ENCODE measurements around the gene ATCAY. TPM values are rescaled to one million over a fixed set of nuclear protein-coding genes. Genes with fewer than 3 reads are reported as not detected.

ATCAY gene
- total RNA-seq, 2 donors from 2014 or later: 0.58 to 2.8 TPM

GRCh38 chr19:3970313-3970807 lies 89.9 kb downstream of the ATCAY start:
- Histone ChIP-seq H3K9ac (ENCODE audit: extremely low read depth, low read length, poor library complexity, severe bottlenecking) (peak overlapping the region; percentile 82), H3K27me3 (ENCODE audit: control insufficient read depth, insufficient read depth, low read length, poor library complexity, severe bottlenecking) (no peaks in the 10 kb centered on the region), H3K36me3 (ENCODE audit: control insufficient read depth, insufficient read depth, low read length) (peaks cover 38% of the 10 kb centered on the region), H3K4me1 (ENCODE audit: control insufficient read depth, insufficient read depth, low read length) (no peaks in the 10 kb centered on the region), H3K27ac (ENCODE audit: low read depth, low read length) (peak overlapping the region; percentile 83), H3K9me3 (ENCODE audit: control insufficient read depth, low read length) (no peaks in the 10 kb centered on the region), H3K4me3 (ENCODE audit: low read length) (peak overlapping the region; percentile 89)
- TF ChIP-seq CTCF (conservative IDR thresholded peaks at IDR 0.05): no peak
- Mint-ChIP-seq H3K27ac (peak overlapping the region; percentile 99), H3K36me3 (ENCODE audit: low read depth) (peaks cover 38% of the 10 kb centered on the region), H3K9me3 (no peaks in the 10 kb centered on the region), H3K27me3 (ENCODE audit: insufficient read depth) (no peaks in the 10 kb centered on the region), H3K4me3 (peak overlapping the region; percentile 84), H3K4me1 (peaks cover 27% of the 10 kb centered on the region)
- WGBS, 2 experiments (ENCODE audit: insufficient coverage in 1 of 2, insufficient read length in 1 of 2): 0 to 1% methylated on average over 15 to 21 of the region's 22 CpGs
- DNase-seq: peak; percentile 62

DNA sequence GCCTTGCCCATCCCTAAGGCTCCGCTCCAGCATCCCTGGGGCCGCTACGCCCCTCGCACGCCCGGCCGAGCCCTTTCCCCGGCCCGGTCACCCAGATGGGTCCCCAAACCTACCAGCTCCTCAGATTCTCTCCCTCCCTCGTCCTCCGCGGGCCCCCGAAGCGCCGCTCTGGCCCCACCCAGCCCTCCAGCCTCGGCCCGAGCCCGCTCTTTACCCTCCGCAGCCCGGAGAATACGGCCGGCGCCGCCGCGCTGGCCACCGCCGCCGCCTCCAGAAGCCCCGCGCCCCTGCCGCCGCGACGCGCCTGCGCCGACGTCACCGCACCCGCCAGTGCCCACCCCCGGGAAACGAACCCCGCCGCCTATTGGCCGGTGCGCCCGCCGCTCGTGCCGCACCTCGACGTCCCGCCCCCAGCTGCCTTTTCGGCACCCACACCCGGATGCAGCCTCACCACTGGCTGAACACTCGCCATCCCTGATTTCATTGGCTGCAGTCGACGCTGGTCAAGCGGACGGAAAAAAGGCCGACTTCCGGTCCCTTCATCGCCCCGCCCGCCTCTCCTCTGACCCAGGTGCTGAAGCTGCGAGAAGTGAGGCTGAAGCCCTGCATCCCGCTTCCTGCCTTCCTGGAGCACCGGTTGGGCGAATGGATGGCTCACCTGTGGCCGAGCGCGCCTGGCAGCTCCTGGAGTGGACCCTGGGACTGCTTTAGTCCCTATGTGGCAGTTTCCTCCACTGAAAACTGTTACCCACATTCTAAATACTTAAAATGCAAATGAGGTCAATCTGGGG lies 90.5 kb downstream of the ATCAY start, which contains the start of gene DAPK3:
Gene DAPK3, minus strand, starts transcription at position 292 of the 791 bp plus-strand sequence. CDS start 1,364 bp downstream, outside the sequence.
- H3K4me1 Mint-ChIP-seq: peaks cover 27% of the 10 kb centered on the region
- no peaks in the 10 kb centered on the region for H3K4me1 ChIP-seq (ENCODE audit: control insufficient read depth, insufficient read depth, low read length)
- H3K27me3 Mint-ChIP-seq (ENCODE audit: insufficient read depth): no peaks in the 10 kb centered on the region
- H3K36me3 Mint-ChIP-seq (ENCODE audit: low read depth): peaks cover 38% of the 10 kb centered on the region
- no peaks in the 10 kb centered on the region for H3K9me3 ChIP-seq (ENCODE audit: control insufficient read depth, low read length)
- H3K27ac Mint-ChIP-seq: peak within 1 kb of the TSS; percentile 99
- peak; percentile 99 for DNase-seq
- H3K9me3 Mint-ChIP-seq: no peaks in the 10 kb centered on the region
- no peaks in the 10 kb centered on the region for H3K27me3 ChIP-seq (ENCODE audit: control insufficient read depth, insufficient read depth, low read length, poor library complexity, severe bottlenecking)
- H3K4me3 Mint-ChIP-seq: peak within 1 kb of the TSS; percentile 84
- peaks cover 38% of the 10 kb centered on the region for H3K36me3 ChIP-seq (ENCODE audit: control insufficient read depth, insufficient read depth, low read length)
- no peak for TF ChIP-seq CTCF (conservative IDR thresholded peaks at IDR 0.05)
- H3K27ac ChIP-seq (ENCODE audit: low read depth, low read length): peak within 1 kb of the TSS; percentile 84
- H3K9ac ChIP-seq (ENCODE audit: extremely low read depth, low read length, poor library complexity, severe bottlenecking): peak within 1 kb of the TSS; percentile 82
- peak within 1 kb of the TSS; percentile 89 for H3K4me3 ChIP-seq (ENCODE audit: low read length)
- WGBS, 2 experiments (ENCODE audit: insufficient coverage in 1 of 2, insufficient read length in 1 of 2): 0 to 1% methylated on average over 34 to 73 of the region's 73 CpGs

- Histone ChIP-seq H3K27ac (ENCODE audit: low read depth, low read length) (no peak overlapping the region), H3K9me3 (ENCODE audit: control insufficient read depth, low read length) (no peaks in the 10 kb centered on the region), H3K27me3 (ENCODE audit: control insufficient read depth, insufficient read depth, low read length, poor library complexity, severe bottlenecking) (no peaks in the 10 kb centered on the region), H3K36me3 (ENCODE audit: control insufficient read depth, insufficient read depth, low read length) (peaks cover 55% of the 10 kb centered on the region), H3K4me3 (ENCODE audit: low read length) (no peak overlapping the region), H3K9ac (ENCODE audit: extremely low read depth, low read length, poor library complexity, severe bottlenecking) (no peak overlapping the region), H3K4me1 (ENCODE audit: control insufficient read depth, insufficient read depth, low read length) (peaks cover under 1% of the 10 kb centered on the region)
- WGBS, 2 experiments (ENCODE audit: insufficient coverage in 1 of 2, insufficient read length in 1 of 2): 95 to 100% methylated on average over 7 to 8 of the region's 8 CpGs
- Mint-ChIP-seq H3K4me3 (no peak overlapping the region), H3K27ac (peak overlapping the region; percentile 13), H3K27me3 (ENCODE audit: insufficient read depth) (no peaks in the 10 kb centered on the region), H3K9me3 (no peaks in the 10 kb centered on the region), H3K36me3 (ENCODE audit: low read depth) (peaks cover 44% of the 10 kb centered on the region), H3K4me1 (peaks cover 4% of the 10 kb centered on the region)
- DNase-seq: peak; percentile 49
- no peak for TF ChIP-seq CTCF (conservative IDR thresholded peaks at IDR 0.05)
Observed at GRCh38 chr19:3975144-3975543, 94.7 kb downstream of the ATCAY start.

All from endodermal cell (in vitro differentiated cells).